Astrocyte (in vitro differentiated cells and primary cell): ENCODE results near the gene GALT. TPM values are rescaled to one million over a fixed set of nuclear protein-coding genes. Genes with fewer than 3 reads are reported as not detected.
A peak's percentile ranks its signal among the peaks of the same experiment; 100 is the strongest.

ENCODE experiments used
- DNase-seq: peaks from one replicate; pipeline ENCODE4 v3.0.0-alpha.2; 2010; ENCODE audit warnings: low read depth
- FAIRE-seq: peaks from 2 replicates; lab custom pipeline; 2011; peaks lifted over from hg19 to GRCh38; lab: Jason Lieb, UNC
- H2AFZ ChIP-seq: 2 replicates; pipeline ENCODE4 v1.6.0; 2012; ENCODE audit warnings: low read depth, low read length, inconsistent platforms
- H3K27ac ChIP-seq: 2 replicates; pipeline ENCODE4 v1.5.1; 2011; ENCODE audit warnings: low read depth, low read length, inconsistent platforms
- H3K27me3 ChIP-seq: 2 replicates; pipeline ENCODE4 v1.6.0; 2011; ENCODE audit warnings: low read length, inconsistent platforms; ENCODE audit not compliant: insufficient read depth
- H3K36me3 ChIP-seq: 2 replicates; pipeline ENCODE4 v1.5.1; 2011; ENCODE audit warnings: low read length, inconsistent platforms; ENCODE audit not compliant: insufficient read depth
- H3K4me1 ChIP-seq: 2 replicates; pipeline ENCODE4 v1.5.1; 2011; ENCODE audit warnings: low read length, inconsistent platforms; ENCODE audit not compliant: insufficient read depth
- H3K4me2 ChIP-seq: 2 replicates; pipeline ENCODE4 v1.6.0; 2012; ENCODE audit warnings: low read length, inconsistent platforms
- H3K4me3 ChIP-seq: 2 replicates; pipeline ENCODE4 v1.5.1; 2011; ENCODE audit warnings: low read depth, mild to moderate bottlenecking, low read length, inconsistent platforms; ENCODE audit not compliant: insufficient read depth
- H3K79me2 ChIP-seq: 2 replicates; pipeline ENCODE4 v1.6.0; 2012; ENCODE audit warnings: mild to moderate bottlenecking, low read length, inconsistent platforms; ENCODE audit not compliant: insufficient read depth
- H3K9ac ChIP-seq: 2 replicates; pipeline ENCODE4 v1.6.0; 2012; ENCODE audit warnings: mild to moderate bottlenecking, low read length, inconsistent platforms
- H3K9me3 ChIP-seq: 2 replicates; pipeline ENCODE4 v1.5.1; 2012; ENCODE audit warnings: low read depth, mild to moderate bottlenecking, low read length, inconsistent platforms; ENCODE audit not compliant: insufficient read depth
- H4K20me1 ChIP-seq: 2 replicates; pipeline ENCODE4 v1.6.0; 2012; ENCODE audit warnings: low read length, inconsistent platforms; ENCODE audit not compliant: insufficient read depth
- H3K27ac Mint-ChIP-seq: one replicate; pipeline ENCODE4 v1.8.0; 2021; ENCODE audit warnings: mild to moderate bottlenecking, mixed read lengths; ENCODE audit not compliant: unreplicated experiment
- H3K27me3 Mint-ChIP-seq: one replicate; pipeline ENCODE4 v1.8.0; 2021; ENCODE audit warnings: low read depth, mixed read lengths; ENCODE audit not compliant: unreplicated experiment
- H3K36me3 Mint-ChIP-seq: one replicate; pipeline ENCODE4 v1.8.0; 2021; ENCODE audit warnings: low read depth, mixed read lengths; ENCODE audit not compliant: unreplicated experiment
- H3K4me1 Mint-ChIP-seq: one replicate; pipeline ENCODE4 v1.8.0; 2021; ENCODE audit warnings: low read depth, mixed read lengths; ENCODE audit not compliant: unreplicated experiment
- H3K4me3 Mint-ChIP-seq: one replicate; pipeline ENCODE4 v1.8.0; 2021; ENCODE audit warnings: mild to moderate bottlenecking, moderate library complexity, mixed read lengths; ENCODE audit not compliant: unreplicated experiment
- H3K9me3 Mint-ChIP-seq: one replicate; pipeline ENCODE4 v1.8.0; 2021; ENCODE audit warnings: mild to moderate bottlenecking, mixed read lengths; ENCODE audit not compliant: unreplicated experiment
- EZH2 ChIP-seq: IDR thresholded peaks from 2 replicates; pipeline ENCODE4 v1.6.1; 2012; ENCODE audit warnings: mild to moderate bottlenecking, low read length, inconsistent platforms; ENCODE audit not compliant: insufficient read depth
- total RNA-seq: library from RNA; stranded (reverse); gene quantifications from 2 replicates; pipeline ENCODE4 v1.2.1, GENCODE V29; 2021
- TF ChIP-seq, protein P1 (sequence below): IDR thresholded peaks from 2 replicates; pipeline ENCODE4 v1.5.1; 2011; ENCODE audit warnings: low read depth, mild to moderate bottlenecking, inconsistent platforms, low read length, moderate library complexity; ENCODE audit not compliant: insufficient read depth

GALT gene
- total RNA-seq, 1 donor from 2014 or later: 30.7 TPM

DNA sequence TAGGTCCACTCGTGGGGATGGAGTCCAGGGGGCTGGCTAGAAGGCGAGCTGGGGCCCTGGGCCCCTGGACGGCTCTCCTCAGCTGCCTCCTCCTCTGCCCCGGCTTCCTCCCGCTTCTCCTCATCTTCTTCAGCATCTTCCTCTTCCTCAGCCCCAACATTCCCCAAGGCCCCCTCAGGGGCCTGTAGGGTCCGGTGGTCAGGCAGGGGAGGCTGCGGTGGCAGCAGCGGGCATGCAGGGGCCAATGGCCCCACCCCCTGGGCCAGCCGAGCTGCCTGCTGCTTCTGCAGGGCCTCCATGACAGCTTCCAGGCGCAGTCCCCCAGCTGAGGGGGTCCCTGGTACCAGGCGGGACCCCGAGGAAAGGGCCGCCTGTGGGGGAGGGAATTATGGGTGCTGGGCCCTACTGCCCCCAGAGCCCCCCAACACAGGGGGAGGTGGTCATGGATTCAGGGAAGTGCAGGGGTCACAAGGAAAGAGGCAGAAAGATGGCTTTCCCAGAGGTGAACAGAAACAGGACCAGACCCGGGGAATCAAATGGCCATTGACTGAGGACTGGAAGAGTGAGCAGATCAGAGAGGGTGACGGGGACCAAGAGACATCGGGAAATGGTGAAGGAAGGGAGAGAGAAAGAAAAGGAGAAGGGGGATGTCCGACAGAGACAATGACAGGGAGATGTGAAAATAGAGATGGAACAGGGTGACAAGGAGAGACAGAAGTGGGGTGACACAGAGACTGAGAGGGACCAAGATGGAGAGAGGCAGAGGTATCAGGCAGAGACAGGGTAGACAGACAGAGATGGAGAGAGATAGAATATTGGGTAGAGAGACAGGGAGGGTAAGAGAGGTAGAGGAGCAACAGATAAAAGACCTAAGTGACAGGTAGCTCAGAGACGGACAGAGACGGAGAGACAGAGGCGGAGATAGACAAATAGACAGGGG, 18.5 kb upstream of the GALT start:
- peaks cover 4% of the 10 kb centered on the region for H3K4me1 ChIP-seq
- Mint-ChIP-seq H3K4me3 (peak overlapping the region; percentile 70), H3K36me3 (no peaks in the 10 kb centered on the region), H3K4me1 (peaks cover 1% of the 10 kb centered on the region), H3K9me3 (no peaks in the 10 kb centered on the region), H3K27ac (no peak overlapping the region), H3K27me3 (peaks cover 69% of the 10 kb centered on the region)
- no peak overlapping the region for H3K27ac ChIP-seq
- no peak for DNase-seq
- H2AFZ ChIP-seq: peak overlapping the region; percentile 41
- no peaks in the 10 kb centered on the region for H3K36me3 ChIP-seq
- FAIRE-seq: no peak
- H3K79me2 ChIP-seq: no peaks in the 10 kb centered on the region
- H3K4me3 ChIP-seq: no peak overlapping the region
- TF ChIP-seq, protein P1, sequence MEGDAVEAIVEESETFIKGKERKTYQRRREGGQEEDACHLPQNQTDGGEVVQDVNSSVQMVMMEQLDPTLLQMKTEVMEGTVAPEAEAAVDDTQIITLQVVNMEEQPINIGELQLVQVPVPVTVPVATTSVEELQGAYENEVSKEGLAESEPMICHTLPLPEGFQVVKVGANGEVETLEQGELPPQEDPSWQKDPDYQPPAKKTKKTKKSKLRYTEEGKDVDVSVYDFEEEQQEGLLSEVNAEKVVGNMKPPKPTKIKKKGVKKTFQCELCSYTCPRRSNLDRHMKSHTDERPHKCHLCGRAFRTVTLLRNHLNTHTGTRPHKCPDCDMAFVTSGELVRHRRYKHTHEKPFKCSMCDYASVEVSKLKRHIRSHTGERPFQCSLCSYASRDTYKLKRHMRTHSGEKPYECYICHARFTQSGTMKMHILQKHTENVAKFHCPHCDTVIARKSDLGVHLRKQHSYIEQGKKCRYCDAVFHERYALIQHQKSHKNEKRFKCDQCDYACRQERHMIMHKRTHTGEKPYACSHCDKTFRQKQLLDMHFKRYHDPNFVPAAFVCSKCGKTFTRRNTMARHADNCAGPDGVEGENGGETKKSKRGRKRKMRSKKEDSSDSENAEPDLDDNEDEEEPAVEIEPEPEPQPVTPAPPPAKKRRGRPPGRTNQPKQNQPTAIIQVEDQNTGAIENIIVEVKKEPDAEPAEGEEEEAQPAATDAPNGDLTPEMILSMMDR: no peak
- peak; percentile 62 for TF ChIP-seq EZH2
- peak overlapping the region; percentile 80 for H3K4me2 ChIP-seq
- H3K9ac ChIP-seq: no peak overlapping the region
- peaks cover 6% of the 10 kb centered on the region for H4K20me1 ChIP-seq
- H3K9me3 ChIP-seq: no peaks in the 10 kb centered on the region
- H3K27me3 ChIP-seq: peaks cover 70% of the 10 kb centered on the region

DNA sequence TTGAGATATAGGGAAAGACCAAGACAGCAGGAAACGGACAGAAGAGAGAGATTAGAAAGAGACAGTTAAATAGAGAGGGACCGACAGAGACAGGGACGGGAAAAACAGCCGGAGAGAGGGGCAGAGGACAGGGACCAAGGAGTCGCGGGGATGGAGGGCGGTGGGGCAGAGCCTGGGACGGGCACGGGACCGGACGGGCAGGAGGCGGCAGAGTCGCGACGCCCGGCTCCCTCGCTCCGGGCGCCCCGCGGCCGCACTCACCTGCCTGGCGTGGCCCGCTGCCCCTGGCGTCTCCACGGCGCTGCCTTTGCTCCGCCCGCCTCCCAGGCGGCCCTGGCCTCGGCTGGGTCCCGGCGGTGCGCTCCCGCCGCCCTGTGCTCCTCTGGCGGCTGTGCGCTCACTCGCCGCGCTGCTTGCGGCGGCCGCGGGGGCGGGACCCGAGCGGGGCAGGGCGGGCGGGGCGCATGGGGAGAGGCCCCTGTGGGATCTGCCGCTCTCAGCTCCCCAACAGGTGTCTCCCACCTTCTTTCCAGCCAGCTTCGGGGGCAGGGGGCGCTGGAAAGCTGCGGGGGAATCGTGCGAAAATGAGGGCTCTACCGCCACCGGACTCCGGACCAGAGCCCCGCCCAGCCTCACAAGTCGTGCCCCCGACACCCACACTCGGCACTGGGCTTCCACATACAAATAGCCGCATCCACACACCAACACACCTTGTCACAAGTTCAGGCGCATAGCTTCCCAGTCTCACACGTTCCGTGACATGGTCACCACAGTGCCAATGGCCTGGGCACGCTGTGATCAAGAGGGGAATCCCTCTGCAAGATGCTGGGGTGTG, 17.6 kb upstream of the GALT start, which contains the start of gene ARID3C:
Gene ARID3C, minus strand, starts transcription at position 411 of the 835 bp plus-strand sequence. CDS start 1,052 bp downstream, outside the sequence.
- Histone ChIP-seq H3K4me2 (peak within 1 kb of the TSS; percentile 80), H3K36me3 (no peaks in the 10 kb centered on the region), H3K79me2 (no peaks in the 10 kb centered on the region), H3K4me3 (peak within 1 kb of the TSS; percentile 37), H3K27ac (no peak within 1 kb of the TSS), H4K20me1 (peaks cover 9% of the 10 kb centered on the region), H3K4me1 (peaks cover 4% of the 10 kb centered on the region), H3K9me3 (no peaks in the 10 kb centered on the region), H2AFZ (peak within 1 kb of the TSS; percentile 52), H3K27me3 (peaks cover 64% of the 10 kb centered on the region), H3K9ac (no peak within 1 kb of the TSS)
- TF ChIP-seq, protein P1: no peak
- TF ChIP-seq EZH2: peak; percentile 81
- no peak for FAIRE-seq
- no peaks in the 10 kb centered on the region for H3K36me3 Mint-ChIP-seq
- H3K4me1 Mint-ChIP-seq: peaks cover 1% of the 10 kb centered on the region
- H3K27me3 Mint-ChIP-seq: peaks cover 67% of the 10 kb centered on the region
- no peaks in the 10 kb centered on the region for H3K9me3 Mint-ChIP-seq
- peak within 1 kb of the TSS; percentile 70 for H3K4me3 Mint-ChIP-seq
- no peak for DNase-seq
- no peak within 1 kb of the TSS for H3K27ac Mint-ChIP-seq
